HG03342 (cell line): ENCODE measurements around the gene CDH4.

ENCODE experiments used
- ATAC-seq: cut with Tn5 transposase; IDR thresholded peaks from one replicate; pipeline ENCODE4 v1.9.1; 2021; ENCODE audit warnings: mild to moderate bottlenecking, moderate library complexity; ENCODE audit not compliant: unreplicated experiment

Gene CDH4

GRCh38 chr20:61696181-61696735, 444.2 kb downstream of the CDH4 start:
- ATAC-seq: no peak

GRCh38 chr20:61697666-61698597, 445.9 kb downstream of the CDH4 start:
- no peak for ATAC-seq

- no peak for ATAC-seq
Observed at GRCh38 chr20:61698598-61699494, 446.8 kb downstream of the CDH4 start.

GRCh38 chr20:61699495-61700374, 447.7 kb downstream of the CDH4 start:
- ATAC-seq: no peak

GRCh38 chr20:61700595-61701140, 448.6 kb downstream of the CDH4 start:
- ATAC-seq: no peak

GRCh38 chr20:61701401-61701800, 449.3 kb downstream of the CDH4 start:
- no peak for ATAC-seq

- no peak for ATAC-seq
Observed at GRCh38 chr20:61701802-61702201, 449.7 kb downstream of the CDH4 start.

- no peak for ATAC-seq
Observed at GRCh38 chr20:61702246-61702645, 450.2 kb downstream of the CDH4 start.

- ATAC-seq: no peak
Observed at GRCh38 chr20:61704661-61705060, 452.6 kb downstream of the CDH4 start.

- ATAC-seq: no peak
Observed at GRCh38 chr20:61705386-61706258, 453.6 kb downstream of the CDH4 start.

- ATAC-seq: no peak
Observed at GRCh38 chr20:61706259-61706961, 454.3 kb downstream of the CDH4 start.

GRCh38 chr20:61708891-61709290, 456.8 kb downstream of the CDH4 start:
- no peak for ATAC-seq

- ATAC-seq: no peak
Observed at GRCh38 chr20:61710108-61710507, 458.0 kb downstream of the CDH4 start.

GRCh38 chr20:61712688-61713087, 460.6 kb downstream of the CDH4 start:
- no peak for ATAC-seq

- no peak for ATAC-seq
Observed at GRCh38 chr20:61718361-61719005, 466.4 kb downstream of the CDH4 start.

GRCh38 chr20:61719691-61720347, 467.8 kb downstream of the CDH4 start:
- ATAC-seq: no peak

GRCh38 chr20:61720348-61720696, 468.3 kb downstream of the CDH4 start:
- ATAC-seq: no peak
